Muscle layer of duodenum (tissue), 2 donors: ENCODE measurements around the gene RPS6KA2.

ENCODE experiments used
- H3K27ac ChIP-seq: one replicate; pipeline ENCODE4 v1.7.0; 2013; ENCODE audit warnings: mild to moderate bottlenecking, low read length
- H3K27me3 ChIP-seq: one replicate; pipeline ENCODE4 v1.7.0; 2013; ENCODE audit warnings: low read depth, mild to moderate bottlenecking, control low read depth, low read length
- H3K36me3 ChIP-seq, 2 donors: one replicate each; pipeline ENCODE4 v1.7.0; 2013; ENCODE audit warnings: low read length in 2 of 2, control low read depth in 1 of 2, mild to moderate bottlenecking in 1 of 2; ENCODE audit not compliant: insufficient read depth in 2 of 2, control insufficient read depth in 1 of 2
- H3K4me1 ChIP-seq, 2 donors: one replicate each; pipeline ENCODE4 v1.7.0; 2013; ENCODE audit warnings: low read length in 2 of 2, mild to moderate bottlenecking in 2 of 2, control low read depth in 1 of 2, moderate library complexity in 1 of 2; ENCODE audit not compliant: insufficient read depth in 2 of 2, control insufficient read depth in 1 of 2
- H3K4me3 ChIP-seq, 2 donors: one replicate each; pipeline ENCODE4 v1.7.0; 2013; ENCODE audit warnings: low read length in 2 of 2, low read depth in 1 of 2, mild to moderate bottlenecking in 1 of 2
- H3K9me3 ChIP-seq, 2 donors: one replicate each; pipeline ENCODE4 v1.7.0; 2013; ENCODE audit warnings: low read length in 2 of 2, control low read depth in 1 of 2, mild to moderate bottlenecking in 1 of 2; ENCODE audit not compliant: control insufficient read depth in 1 of 2
- donor health status: healthy.

RPS6KA2 gene

GRCh38 chr6:166448432-166448831, 178.6 kb downstream of the RPS6KA2 start:
- Histone ChIP-seq H3K36me3 (peaks cover 12 to 46% of the 10 kb centered on the region in 2 donors), H3K27me3 (no peaks in the 10 kb centered on the region), H3K4me1 (no peaks in the 10 kb centered on the region), H3K27ac (no peak overlapping the region), H3K4me3 (no peak overlapping the region), H3K9me3 (no peaks in the 10 kb centered on the region)

- Histone ChIP-seq H3K36me3 (peaks cover 12 to 54% of the 10 kb centered on the region in 2 donors), H3K27me3 (no peaks in the 10 kb centered on the region), H3K4me3 (no peak overlapping the region), H3K27ac (no peak overlapping the region), H3K9me3 (no peaks in the 10 kb centered on the region), H3K4me1 (no peaks in the 10 kb centered on the region)
Observed at GRCh38 chr6:166446567-166447065, 180.4 kb downstream of the RPS6KA2 start.

GRCh38 chr6:166446146-166446545, 180.9 kb downstream of the RPS6KA2 start:
- no peaks in the 10 kb centered on the region for H3K9me3 ChIP-seq
- no peaks in the 10 kb centered on the region for H3K4me1 ChIP-seq
- no peaks in the 10 kb centered on the region for H3K27me3 ChIP-seq
- H3K4me3 ChIP-seq: no peak overlapping the region
- H3K36me3 ChIP-seq: peaks cover 12 to 58% of the 10 kb centered on the region in 2 donors
- H3K27ac ChIP-seq: no peak overlapping the region

GRCh38 chr6:166444446-166444845, 182.6 kb downstream of the RPS6KA2 start:
- peaks cover 12 to 54% of the 10 kb centered on the region in 2 donors for H3K36me3 ChIP-seq
- H3K4me1 ChIP-seq: no peaks in the 10 kb centered on the region
- no peak overlapping the region for H3K4me3 ChIP-seq
- H3K27me3 ChIP-seq: no peaks in the 10 kb centered on the region
- H3K27ac ChIP-seq: no peak overlapping the region
- H3K9me3 ChIP-seq: no peaks in the 10 kb centered on the region

- Histone ChIP-seq H3K36me3 (peaks cover 11 to 44% of the 10 kb centered on the region in 2 donors), H3K27me3 (no peaks in the 10 kb centered on the region), H3K9me3 (no peaks in the 10 kb centered on the region)
Observed at GRCh38 chr6:166443166-166443565, 183.9 kb downstream of the RPS6KA2 start.

GRCh38 chr6:166442131-166442685, 184.8 kb downstream of the RPS6KA2 start:
- H3K36me3 ChIP-seq: peaks cover 5 to 42% of the 10 kb centered on the region in 2 donors
- H3K4me1 ChIP-seq: no peaks in the 10 kb centered on the region
- no peaks in the 10 kb centered on the region for H3K9me3 ChIP-seq
- H3K4me3 ChIP-seq: no peak overlapping the region
- no peak overlapping the region for H3K27ac ChIP-seq
- H3K27me3 ChIP-seq: no peaks in the 10 kb centered on the region

More at GRCh38 chr6:166443166-166443565, 183.9 kb downstream of the RPS6KA2 start:
- Histone ChIP-seq H3K4me1 (no peaks in the 10 kb centered on the region), H3K4me3 (no peak overlapping the region), H3K27ac (no peak overlapping the region)

- Histone ChIP-seq H3K27me3 (no peaks in the 10 kb centered on the region), H3K9me3 (no peaks in the 10 kb centered on the region), H3K36me3 (peaks cover 4 to 35% of the 10 kb centered on the region in 2 donors), H3K27ac (no peak overlapping the region), H3K4me1 (no peaks in the 10 kb centered on the region), H3K4me3 (no peak overlapping the region)
Observed at GRCh38 chr6:166441325-166442078, 185.5 kb downstream of the RPS6KA2 start.

GRCh38 chr6:166440729-166441128, 186.3 kb downstream of the RPS6KA2 start:
- Histone ChIP-seq H3K4me3 (no peak overlapping the region), H3K4me1 (no peaks in the 10 kb centered on the region), H3K9me3 (no peaks in the 10 kb centered on the region), H3K36me3 (peaks cover 0 to 28% of the 10 kb centered on the region in 2 donors), H3K27me3 (no peaks in the 10 kb centered on the region), H3K27ac (no peak overlapping the region)

- Histone ChIP-seq H3K36me3 (peaks cover 0 to 22% of the 10 kb centered on the region in 2 donors), H3K27me3 (no peaks in the 10 kb centered on the region), H3K9me3 (no peaks in the 10 kb centered on the region), H3K4me3 (no peak overlapping the region), H3K27ac (no peak overlapping the region), H3K4me1 (no peaks in the 10 kb centered on the region)
Observed at GRCh38 chr6:166440106-166440505, 186.9 kb downstream of the RPS6KA2 start.

- Histone ChIP-seq H3K9me3 (no peaks in the 10 kb centered on the region), H3K4me1 (no peaks in the 10 kb centered on the region), H3K27ac (no peak overlapping the region), H3K27me3 (no peaks in the 10 kb centered on the region), H3K36me3 (peaks cover 0 to 17% of the 10 kb centered on the region in 2 donors), H3K4me3 (no peak overlapping the region)
Observed at GRCh38 chr6:166439366-166440091, 187.5 kb downstream of the RPS6KA2 start.

- Histone ChIP-seq H3K27me3 (no peaks in the 10 kb centered on the region), H3K4me3 (no peak overlapping the region), H3K9me3 (no peaks in the 10 kb centered on the region), H3K4me1 (no peaks in the 10 kb centered on the region), H3K27ac (no peak overlapping the region), H3K36me3 (peaks cover 0 to 14% of the 10 kb centered on the region in 2 donors)
Observed at GRCh38 chr6:166438211-166438861, 188.7 kb downstream of the RPS6KA2 start.
